MM.1S (cell line): ENCODE results near the gene JAM2.

Source experiments
- CTCF ChIP-seq: fragments of 300-600 bp; sonication (generic); IDR thresholded peaks from 2 replicates; pipeline ENCODE4 v1.5.1; 2016; ENCODE audit warnings: antibody characterized with exemption, low read length, mixed read lengths
- EZH2 ChIP-seq: fragments of 300-600 bp; sonication (generic); optimal IDR thresholded peaks from 2 replicates; pipeline ENCODE3; 2017; ENCODE audit warnings: low read depth, mild to moderate bottlenecking, antibody characterized with exemption, low read length, mixed read lengths
- EZH2phosphoT487 ChIP-seq: fragments of 300-600 bp; sonication (generic); IDR thresholded peaks from 2 replicates; pipeline ENCODE4 v1.6.1; 2018; ENCODE audit warnings: antibody characterized with exemption, low read length

DNA sequence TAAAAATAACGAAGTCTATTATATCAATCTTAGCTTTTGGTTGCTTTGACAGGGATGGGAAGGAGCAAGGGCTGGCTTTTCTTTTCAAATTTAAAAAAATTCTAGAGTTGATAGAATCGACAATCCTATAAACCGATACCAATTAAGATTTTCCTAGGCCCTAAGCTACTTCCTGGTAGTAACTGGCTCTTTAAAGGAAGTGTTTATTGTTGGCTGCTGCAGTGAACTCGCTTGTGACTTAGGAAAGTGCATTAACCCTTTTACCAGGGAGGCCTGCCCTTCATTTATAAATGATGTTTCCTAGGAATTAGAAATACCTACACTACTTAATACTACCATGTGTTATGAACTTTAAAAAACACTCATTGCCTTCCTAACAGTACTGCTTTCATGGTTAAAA lies 62.5 kb downstream of the JAM2 start:
- TF ChIP-seq CTCF (no peak), EZH2 (no peak), EZH2phosphoT487 (no peak)
